ENCODE data around the gene LPCAT3.

- TF ChIP-seq POLR2AphosphoS5 (IDR thresholded peaks at IDR 0.05): no peak
- no peak for TF ChIP-seq CTCF (IDR thresholded peaks at IDR 0.05)
- TF ChIP-seq POLR2A (IDR thresholded peaks at IDR 0.05): no peak
Observed at GRCh38 chr12:7038591-7038990, 20.3 kb upstream of the LPCAT3 start.
